Gastrocnemius medialis (tissue), 4 donors: ENCODE results near the gene ANKRD11. TPM values are rescaled to one million over a fixed set of nuclear protein-coding genes. Genes with fewer than 3 reads are reported as not detected.

Experiments
- ATAC-seq, 2 donors: fragments of 150-250 bp; one replicate each; pipeline ENCODE4 v1.9.1; 2016
- DNase-seq, 2 donors: peaks; one replicate each; pipeline ENCODE4 v3.0.0-alpha.2; 2019
- H3K27ac ChIP-seq, 4 donors: fragments of 200-600 bp; sonication (generic); 1 replicate in 1 of 4; 2 replicates in 3 of 4; pipeline ENCODE4 v1.5.1; 2016 to 2018; ENCODE audit warnings: mild to moderate bottlenecking in 2 of 4, moderate library complexity in 1 of 4
- H3K27me3 ChIP-seq, 3 donors: fragments of 200-600 bp; sonication (generic) in 2 of 3; 1 replicate in 1 of 3; 2 replicates in 2 of 3; pipeline versions ENCODE4 v1.5.1 to v1.6.0; 2016 to 2019; ENCODE audit warnings: mild to moderate bottlenecking in 1 of 3, moderate library complexity in 1 of 3
- H3K36me3 ChIP-seq, 2 donors: fragments of 200-600 bp; sonication (generic) in 1 of 2; one replicate each; pipeline ENCODE4 v1.5.1; 2017 to 2018
- H3K4me1 ChIP-seq, 2 donors: fragments of 200-600 bp; sonication (generic) in 1 of 2; one replicate each; pipeline ENCODE4 v1.5.1; 2016 to 2017; ENCODE audit warnings: mild to moderate bottlenecking in 2 of 2
- H3K4me3 ChIP-seq, 4 donors: fragments of 200-600 bp; sonication (generic) in 3 of 4; 1 replicate in 1 of 4; 2 replicates in 3 of 4; pipeline ENCODE4 v1.5.1; 2016 to 2019; ENCODE audit warnings: mild to moderate bottlenecking in 2 of 4
- H3K9me3 ChIP-seq, 3 donors: fragments of 200-600 bp; sonication (generic) in 2 of 3; 1 replicate in 1 of 3; 2 replicates in 2 of 3; pipeline ENCODE4 v1.5.1; 2016 to 2019
- POLR2A ChIP-seq, 2 donors: fragments of 450-650 bp; IDR thresholded peaks; one replicate each; pipeline ENCODE4 v1.6.1; 2017; ENCODE audit warnings: antibody characterized with exemption in 2 of 2, mild to moderate bottlenecking in 2 of 2, moderate library complexity in 2 of 2
- in situ Hi-C, 4 donors: fragments of 200-750 bp; cut with MboI; loops; one replicate each; pipeline versions ENCODE4 v1.15.0 to v1.8.0; 2017; ENCODE audit warnings: low sequenced_read_pairs in 4 of 4
- intact Hi-C: fragments of 100-400 bp; cut with DNase I; formaldehyde crosslinking; loops from one replicate; pipeline ENCODE4 v1.15.1; 2023; ENCODE audit warnings: low total_unique reads
- total RNA-seq, 4 donors: library from RNA; depleted of rRNA; stranded (reverse); fragments of >200 nt; gene quantifications; one replicate each; pipeline versions ENCODE4 v1.1.0 to v1.2.3, GENCODE V29; 2016
- TF ChIP-seq, protein P1 (sequence below), 5 experiments: fragments of 450-650 bp in 3 of 5; fragments of 200-600 bp in 2 of 5; sonication (generic) in 2 of 5; IDR thresholded peaks in 4 of 5; conservative IDR thresholded peaks in 1 of 5; 1 replicate in 4 of 5; 2 replicates in 1 of 5; pipeline ENCODE4 v1.5.1; 2016 to 2019; ENCODE audit warnings: antibody characterized with exemption in 5 of 5, mild to moderate bottlenecking in 3 of 5, moderate library complexity in 3 of 5

ANKRD11 gene
- total RNA-seq, 4 donors from 2014 or later = 26.0 to 77.0 (median 55.0) TPM

DNA sequence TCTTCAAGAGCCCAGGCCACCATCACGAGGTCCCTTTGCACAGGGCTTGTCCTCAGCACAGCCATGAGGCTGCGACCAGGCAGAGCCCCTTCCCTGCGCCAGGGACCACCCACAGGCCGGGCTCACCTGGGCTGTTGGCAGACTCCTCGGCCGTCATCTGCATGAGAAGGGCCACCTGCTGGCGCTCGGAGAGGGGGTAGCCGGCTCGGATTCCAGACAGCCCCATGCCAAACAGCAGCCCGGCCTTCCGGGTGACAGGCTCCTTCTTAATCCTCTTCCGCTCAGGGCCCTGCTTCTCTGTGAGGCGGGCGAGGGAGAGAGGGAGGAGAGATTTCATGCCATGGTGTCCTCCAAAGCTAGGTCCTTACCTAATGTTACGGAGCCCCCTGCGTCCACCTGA lies 199.5 kb downstream of the ANKRD11 start:
- TF ChIP-seq POLR2A (IDR thresholded peaks at IDR 0.05) = no peak
- TF ChIP-seq, protein P1, sequence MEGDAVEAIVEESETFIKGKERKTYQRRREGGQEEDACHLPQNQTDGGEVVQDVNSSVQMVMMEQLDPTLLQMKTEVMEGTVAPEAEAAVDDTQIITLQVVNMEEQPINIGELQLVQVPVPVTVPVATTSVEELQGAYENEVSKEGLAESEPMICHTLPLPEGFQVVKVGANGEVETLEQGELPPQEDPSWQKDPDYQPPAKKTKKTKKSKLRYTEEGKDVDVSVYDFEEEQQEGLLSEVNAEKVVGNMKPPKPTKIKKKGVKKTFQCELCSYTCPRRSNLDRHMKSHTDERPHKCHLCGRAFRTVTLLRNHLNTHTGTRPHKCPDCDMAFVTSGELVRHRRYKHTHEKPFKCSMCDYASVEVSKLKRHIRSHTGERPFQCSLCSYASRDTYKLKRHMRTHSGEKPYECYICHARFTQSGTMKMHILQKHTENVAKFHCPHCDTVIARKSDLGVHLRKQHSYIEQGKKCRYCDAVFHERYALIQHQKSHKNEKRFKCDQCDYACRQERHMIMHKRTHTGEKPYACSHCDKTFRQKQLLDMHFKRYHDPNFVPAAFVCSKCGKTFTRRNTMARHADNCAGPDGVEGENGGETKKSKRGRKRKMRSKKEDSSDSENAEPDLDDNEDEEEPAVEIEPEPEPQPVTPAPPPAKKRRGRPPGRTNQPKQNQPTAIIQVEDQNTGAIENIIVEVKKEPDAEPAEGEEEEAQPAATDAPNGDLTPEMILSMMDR (IDR thresholded peaks at IDR 0.05 in 4 of 5, conservative IDR thresholded peaks at IDR 0.05 in 1 of 5) = no peak
- intact Hi-C loops (no loop called here), in situ Hi-C loops (no loop called here)

DNA sequence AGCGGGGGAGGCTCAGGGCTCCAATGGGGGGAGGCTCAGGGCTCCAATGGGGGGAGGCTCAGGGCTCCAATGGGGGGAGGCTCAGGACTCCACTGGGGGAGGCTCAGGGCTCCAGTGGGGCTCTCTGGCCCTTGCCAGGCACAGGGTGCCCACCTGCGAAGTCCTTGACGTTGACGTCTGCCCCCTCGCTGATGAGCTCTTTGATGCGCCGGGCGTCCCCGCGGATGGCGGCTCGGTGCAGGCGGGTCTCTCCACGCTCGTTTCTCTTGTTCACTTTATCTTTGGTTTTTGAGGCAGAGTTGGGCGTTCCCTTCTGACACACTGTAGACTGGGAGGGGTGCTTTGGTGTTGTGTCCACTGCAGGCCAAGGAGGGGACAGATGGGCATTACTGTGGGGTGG lies 199.9 kb downstream of the ANKRD11 start:
- Histone ChIP-seq H3K36me3 (peaks cover 0 to 29% of the 10 kb centered on the region in 2 donors), H3K4me1 (peaks cover 15% of the 10 kb centered on the region in 2 donors), H3K9me3 (no peaks in the 10 kb centered on the region), H3K27ac (no peak overlapping the region), H3K4me3 (no peak overlapping the region), H3K27me3 (no peaks in the 10 kb centered on the region)
- ATAC-seq = no peak
- no peak for DNase-seq
- in situ Hi-C loops (no loop called here), intact Hi-C loops (no loop called here)
- no peak for TF ChIP-seq POLR2A (IDR thresholded peaks at IDR 0.05)
- TF ChIP-seq, protein P1 (IDR thresholded peaks at IDR 0.05 in 4 of 5, conservative IDR thresholded peaks at IDR 0.05 in 1 of 5) = no peak

More for the DNA sequence above, 199.5 kb downstream of the ANKRD11 start:
- ATAC-seq (no peak), DNase-seq (no peak)
- Histone ChIP-seq H3K27me3 (no peaks in the 10 kb centered on the region), H3K4me1 (peaks cover 15 to 17% of the 10 kb centered on the region in 2 donors), H3K27ac (peak overlapping the region in 2 of 4 donors; percentile 26 to 27), H3K4me3 (no peak overlapping the region), H3K36me3 (peaks cover 0 to 25% of the 10 kb centered on the region in 2 donors), H3K9me3 (no peaks in the 10 kb centered on the region)

DNA sequence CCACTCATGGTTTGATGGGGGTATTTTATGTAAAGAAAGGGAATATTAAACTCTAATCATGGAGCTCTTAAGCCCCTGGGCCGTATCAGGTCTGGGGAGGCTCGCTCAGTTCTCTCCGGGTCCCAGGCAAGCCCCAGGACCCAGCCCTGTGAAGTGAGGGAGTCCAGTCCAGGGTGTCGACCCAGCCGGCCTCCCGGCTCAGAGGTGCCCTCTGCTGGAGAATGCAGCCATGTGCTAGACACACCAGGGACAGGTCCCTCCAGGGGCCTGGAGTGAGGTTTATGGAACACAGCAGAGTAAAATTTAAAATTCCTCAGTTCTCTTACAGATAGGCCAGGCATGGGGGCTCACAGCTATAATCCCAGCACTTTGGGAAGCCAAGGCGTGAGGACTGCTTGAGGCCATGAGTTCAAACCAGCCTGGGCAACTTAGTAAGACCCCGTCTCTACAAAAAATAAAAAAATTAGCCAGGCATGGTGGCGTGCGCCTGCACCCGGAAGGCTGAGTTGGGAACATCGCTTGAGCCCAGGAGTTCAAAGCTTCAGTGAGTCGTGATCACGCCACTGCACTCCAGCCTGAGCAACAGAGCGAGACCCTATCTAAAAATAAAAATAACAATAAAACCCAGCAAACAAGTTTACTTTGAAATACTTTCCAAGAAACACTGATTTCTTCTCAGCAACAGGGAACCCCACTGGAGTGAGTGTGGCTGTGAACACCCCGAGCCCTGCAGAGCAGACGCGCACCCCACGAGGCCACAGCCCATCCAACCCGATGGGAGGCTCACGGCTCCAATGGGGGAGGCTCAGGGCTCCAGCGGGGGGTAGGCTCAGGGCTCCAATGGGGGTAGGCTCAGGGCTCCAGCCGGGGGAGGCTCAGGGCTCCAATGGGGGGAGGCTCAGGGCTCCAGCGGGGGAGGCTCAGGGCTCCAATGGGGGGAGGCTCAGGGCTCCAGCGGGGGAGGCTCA lies 200.6 kb downstream of the ANKRD11 start:
- Histone ChIP-seq H3K9me3 (no peaks in the 10 kb centered on the region), H3K27ac (peak overlapping the region in 3 of 4 donors; percentile 2 to 8 (median 7)), H3K4me1 (peaks cover 8 to 9% of the 10 kb centered on the region in 2 donors), H3K27me3 (no peaks in the 10 kb centered on the region), H3K4me3 (no peak overlapping the region), H3K36me3 (peaks cover 0 to 36% of the 10 kb centered on the region in 2 donors)
- peak; percentile 27 to 80 for ATAC-seq
- TF ChIP-seq, protein P1 (IDR thresholded peaks at IDR 0.05 in 4 of 5, conservative IDR thresholded peaks at IDR 0.05 in 1 of 5) = peak; percentile 61 to 87 (median 75)
- TF ChIP-seq POLR2A (IDR thresholded peaks at IDR 0.05) = no peak
- DNase-seq = peak; percentile 33 to 68
- intact Hi-C loops (loop anchor here (2.0 kb wide), 1 partner anchor 49 kb away; no protein-coding TSS in a partner anchor), in situ Hi-C loops (no loop called here)

DNA sequence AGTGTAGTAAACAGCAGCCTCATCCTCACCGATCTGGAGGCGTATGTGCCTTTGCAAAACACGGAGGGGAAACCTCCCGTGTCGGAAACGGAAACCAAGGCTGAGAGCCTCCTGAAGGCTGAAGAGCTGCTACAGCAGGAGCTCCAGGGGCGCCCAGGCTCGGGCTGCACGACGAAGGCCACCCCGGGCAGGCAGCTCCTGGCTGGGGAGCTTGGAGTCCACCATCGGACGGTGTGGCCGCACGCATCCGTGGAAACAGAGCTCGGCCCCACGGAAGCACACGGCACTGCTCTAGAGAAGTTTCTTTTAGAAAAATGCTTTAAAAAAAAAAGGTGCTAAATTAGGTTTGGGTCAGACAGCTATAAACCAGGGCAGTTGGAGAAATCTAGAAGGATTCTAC lies 201.4 kb downstream of the ANKRD11 start:
- intact Hi-C loops (loop anchor here (2.0 kb wide), 1 partner anchor 48 kb away; no protein-coding TSS in a partner anchor), in situ Hi-C loops (no loop called here)
- peak overlapping the region in 2 of 4 donors; percentile 7 to 8 for H3K27ac ChIP-seq

More for the DNA sequence above, 201.4 kb downstream of the ANKRD11 start:
- ATAC-seq = no peak
- no peak for DNase-seq
- Histone ChIP-seq H3K4me3 (no peak overlapping the region), H3K36me3 (peaks cover 0 to 43% of the 10 kb centered on the region in 2 donors), H3K9me3 (no peaks in the 10 kb centered on the region), H3K4me1 (peaks cover under 1 to 2% of the 10 kb centered on the region in 2 donors), H3K27me3 (no peaks in the 10 kb centered on the region)
- no peak for TF ChIP-seq POLR2A (IDR thresholded peaks at IDR 0.05)
- TF ChIP-seq, protein P1 (IDR thresholded peaks at IDR 0.05 in 4 of 5, conservative IDR thresholded peaks at IDR 0.05 in 1 of 5) = no peak
